Right atrium auricular region (tissue), 2 donors: ENCODE results near the gene RBBP4. TPM values are rescaled to one million over a fixed set of nuclear protein-coding genes. Genes with fewer than 3 reads are reported as not detected.

ENCODE experiments used
- DNase-seq: peaks from one replicate; pipeline ENCODE4 v3.0.0-alpha.2; 2019; ENCODE audit warnings: low spot score
- H3K27ac ChIP-seq, 2 donors: fragments of 200-600 bp; sonication (generic); 1 replicate in 1 of 2; 2 replicates in 1 of 2; pipeline ENCODE4 v1.5.1; 2016 to 2019
- H3K27me3 ChIP-seq, 2 donors: fragments of 200-600 bp; sonication (generic); one replicate each; pipeline versions ENCODE4 v1.5.1 to v1.6.0; 2017 to 2019
- H3K36me3 ChIP-seq: fragments of 200-600 bp; sonication (generic); one replicate; pipeline ENCODE4 v1.5.1; 2016
- H3K4me1 ChIP-seq, 2 donors: fragments of 200-600 bp; sonication (generic); one replicate each; pipeline versions ENCODE4 v1.5.1 to v1.6.0; 2017 to 2019
- H3K4me3 ChIP-seq, 2 donors: fragments of 200-600 bp; sonication (generic); 1 replicate in 1 of 2; 2 replicates in 1 of 2; pipeline ENCODE4 v1.5.1; 2017 to 2019; ENCODE audit warnings: mild to moderate bottlenecking in 1 of 2, moderate library complexity in 1 of 2
- H3K9me3 ChIP-seq, 2 donors: fragments of 200-600 bp; sonication (generic); one replicate each; pipeline ENCODE4 v1.5.1; 2019
- CTCF ChIP-seq, 2 donors: fragments of 200-600 bp; sonication (generic); IDR thresholded peaks; one replicate each; pipeline ENCODE4 v1.5.1; 2019; ENCODE audit warnings: antibody characterized with exemption in 2 of 2
- total RNA-seq, 2 donors: library from RNA; depleted of rRNA; stranded (reverse); fragments of >200 nt; gene quantifications; one replicate each; pipeline ENCODE4 v1.1.0, GENCODE V29; 2016

The RBBP4 gene
- total RNA-seq, result 10 to 100 TPM; 62.5 to 65.7 TPM

- DNase-seq, result peak; percentile 98
- Histone ChIP-seq H3K36me3 (peaks cover 23% of the 10 kb centered on the region), H3K4me1 (peaks cover 0 to 38% of the 10 kb centered on the region in 2 donors), H3K27me3 (no peaks in the 10 kb centered on the region), H3K4me3 (peak within 1 kb of the TSS; percentile 84), H3K27ac (peak within 1 kb of the TSS; percentile 99), H3K9me3 (no peaks in the 10 kb centered on the region)
- TF ChIP-seq CTCF (IDR thresholded peaks at IDR 0.05), result no peak
Measured at GRCh38 chr1:32650752-32651460, at the start of gene RBBP4. Gene RBBP4, plus strand, starts transcription at chr1:32651208. Its CDS starts 99 bp downstream, at chr1:32651307.

GRCh38 chr1:32605711-32606424 lies 45.1 kb upstream of the RBBP4 start:
- TF ChIP-seq CTCF (IDR thresholded peaks at IDR 0.05), result no peak
- H3K27me3 ChIP-seq, result no peaks in the 10 kb centered on the region
- H3K27ac ChIP-seq, result no peak overlapping the region
- no peaks in the 10 kb centered on the region for H3K36me3 ChIP-seq
- H3K4me1 ChIP-seq, result no peaks in the 10 kb centered on the region
- DNase-seq, result no peak
- H3K9me3 ChIP-seq, result no peaks in the 10 kb centered on the region
- no peak overlapping the region for H3K4me3 ChIP-seq

GRCh38 chr1:32606565-32607371 lies 44.2 kb upstream of the RBBP4 start:
- Histone ChIP-seq H3K27ac (no peak overlapping the region), H3K27me3 (no peaks in the 10 kb centered on the region), H3K4me1 (no peaks in the 10 kb centered on the region), H3K9me3 (no peaks in the 10 kb centered on the region), H3K36me3 (no peaks in the 10 kb centered on the region), H3K4me3 (no peak overlapping the region)
- DNase-seq, result no peak
- no peak for TF ChIP-seq CTCF (IDR thresholded peaks at IDR 0.05)

- Histone ChIP-seq H3K27me3 (no peaks in the 10 kb centered on the region), H3K4me3 (no peak overlapping the region), H3K4me1 (peaks cover 0 to 4% of the 10 kb centered on the region in 2 donors), H3K27ac (no peak overlapping the region), H3K36me3 (no peaks in the 10 kb centered on the region), H3K9me3 (no peaks in the 10 kb centered on the region)
- DNase-seq, result no peak
- no peak for TF ChIP-seq CTCF (IDR thresholded peaks at IDR 0.05)
Measured at GRCh38 chr1:32609180-32609579, 41.8 kb upstream of the RBBP4 start.

GRCh38 chr1:32611859-32612188 lies 39.2 kb upstream of the RBBP4 start:
- no peak for DNase-seq
- Histone ChIP-seq H3K27ac (peak overlapping the region; percentile 9 to 46), H3K4me1 (peaks cover 0 to 4% of the 10 kb centered on the region in 2 donors), H3K9me3 (no peaks in the 10 kb centered on the region), H3K36me3 (no peaks in the 10 kb centered on the region), H3K4me3 (peak overlapping the region; percentile 43 to 49), H3K27me3 (no peaks in the 10 kb centered on the region)
- TF ChIP-seq CTCF (IDR thresholded peaks at IDR 0.05), result no peak
